ENCODE results near the gene DLGAP1.
A peak's percentile ranks its signal among the peaks of the same experiment; 100 is the strongest.

DLGAP1 gene

DNA sequence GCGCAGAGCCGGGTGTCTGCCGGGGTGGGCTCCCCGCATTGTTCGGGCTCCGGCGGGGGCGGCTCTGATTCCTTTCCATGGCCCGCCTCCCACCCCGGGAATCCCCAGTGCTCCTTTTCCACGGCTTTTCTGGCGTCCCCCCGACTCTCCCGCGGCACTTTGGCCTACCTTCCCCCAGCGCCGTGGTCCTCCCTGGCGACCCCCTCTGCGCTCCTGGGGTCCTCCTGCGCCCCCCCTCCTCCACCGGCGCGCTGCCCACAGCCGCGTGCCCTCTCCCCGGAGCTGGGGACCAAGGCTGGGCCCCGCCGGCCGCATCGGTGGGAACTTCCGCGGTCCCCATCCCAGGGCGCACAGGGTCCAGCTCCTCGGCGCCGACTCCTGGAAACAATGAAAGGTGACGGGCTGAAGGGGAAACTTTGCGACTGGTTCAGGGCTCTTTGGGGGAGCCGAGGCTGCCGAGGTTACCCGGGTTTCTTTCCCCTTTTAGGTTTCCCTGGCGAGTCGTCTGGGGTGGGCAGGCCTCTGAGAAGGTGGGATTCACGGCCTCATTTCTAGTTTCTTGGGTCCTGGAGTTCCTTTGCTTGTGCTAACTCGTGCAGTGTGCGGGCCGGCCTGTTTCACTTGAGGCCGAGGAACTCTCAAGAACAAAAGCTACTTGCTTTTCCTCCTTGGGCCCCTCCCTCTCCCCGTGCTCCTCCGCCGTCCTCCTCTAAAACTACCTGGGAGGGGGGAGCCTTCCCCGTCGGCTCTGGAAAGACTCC, 1002.9 kb downstream of the DLGAP1 start:
- no peak for DNase-seq (ENCODE audit: low read depth in 2 of 2)

DNA sequence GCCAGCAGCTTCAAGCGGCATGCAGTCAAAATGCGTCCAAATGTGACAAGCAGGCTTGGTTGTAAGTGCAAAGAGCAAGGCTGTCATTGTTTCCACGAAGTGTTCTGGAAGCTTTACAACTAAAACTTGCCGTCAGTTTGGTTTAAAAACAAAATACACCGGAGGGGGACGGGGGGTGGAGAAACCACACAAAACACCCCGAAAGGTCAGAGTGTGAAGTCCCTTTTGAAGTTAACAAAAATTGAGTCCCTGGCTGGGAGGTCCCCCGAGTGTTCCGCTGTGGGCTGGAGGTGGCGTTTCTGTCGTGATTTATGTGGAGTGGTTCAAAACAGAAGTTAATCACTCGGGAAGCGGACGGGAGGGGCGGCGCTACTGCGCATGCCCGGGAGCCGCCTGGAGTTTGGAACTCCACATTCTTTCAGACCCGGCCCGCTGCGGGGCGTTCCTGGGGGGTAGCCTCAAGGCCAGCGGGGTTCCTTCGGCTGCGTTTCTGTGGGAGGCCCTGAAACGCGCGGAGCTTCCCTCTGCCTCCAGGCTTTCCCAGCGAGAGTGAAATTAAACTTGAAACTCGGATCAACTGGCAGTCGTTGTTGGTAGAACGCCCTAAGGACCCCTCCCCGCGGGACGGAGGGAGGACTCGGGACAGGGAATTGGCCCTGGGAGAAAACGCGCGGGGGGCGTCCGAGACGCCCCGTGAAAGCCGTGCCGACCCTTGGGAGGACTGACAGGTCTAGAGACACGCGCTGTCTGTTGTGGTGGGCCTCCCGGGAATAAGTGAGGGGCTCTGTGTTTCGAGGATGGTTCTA, 1003.7 kb downstream of the DLGAP1 start:
- DNase-seq (ENCODE audit: low read depth in 2 of 2): peak; percentile 79 to 81

DNA sequence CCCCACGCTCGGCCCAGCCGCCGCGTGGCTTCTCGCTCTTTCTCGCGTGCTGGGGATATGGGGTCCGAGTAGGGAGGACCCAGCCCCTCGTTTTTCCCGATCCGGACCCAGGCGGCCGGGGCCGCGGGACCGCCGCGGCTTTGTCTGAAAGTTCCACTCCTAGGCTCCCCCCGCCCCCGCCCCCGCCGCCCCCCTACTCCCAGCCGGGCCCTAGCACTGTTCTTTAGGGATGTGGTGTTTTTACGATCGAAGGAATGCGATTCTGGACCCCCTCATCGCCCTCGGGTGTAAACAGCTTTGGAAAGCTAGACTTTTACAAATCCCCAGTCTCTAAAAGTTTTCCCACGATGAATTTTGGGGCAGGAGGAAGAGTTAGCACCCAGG, 1004.3 kb downstream of the DLGAP1 start:
- no peak for DNase-seq (ENCODE audit: low read depth in 2 of 2)

DNA sequence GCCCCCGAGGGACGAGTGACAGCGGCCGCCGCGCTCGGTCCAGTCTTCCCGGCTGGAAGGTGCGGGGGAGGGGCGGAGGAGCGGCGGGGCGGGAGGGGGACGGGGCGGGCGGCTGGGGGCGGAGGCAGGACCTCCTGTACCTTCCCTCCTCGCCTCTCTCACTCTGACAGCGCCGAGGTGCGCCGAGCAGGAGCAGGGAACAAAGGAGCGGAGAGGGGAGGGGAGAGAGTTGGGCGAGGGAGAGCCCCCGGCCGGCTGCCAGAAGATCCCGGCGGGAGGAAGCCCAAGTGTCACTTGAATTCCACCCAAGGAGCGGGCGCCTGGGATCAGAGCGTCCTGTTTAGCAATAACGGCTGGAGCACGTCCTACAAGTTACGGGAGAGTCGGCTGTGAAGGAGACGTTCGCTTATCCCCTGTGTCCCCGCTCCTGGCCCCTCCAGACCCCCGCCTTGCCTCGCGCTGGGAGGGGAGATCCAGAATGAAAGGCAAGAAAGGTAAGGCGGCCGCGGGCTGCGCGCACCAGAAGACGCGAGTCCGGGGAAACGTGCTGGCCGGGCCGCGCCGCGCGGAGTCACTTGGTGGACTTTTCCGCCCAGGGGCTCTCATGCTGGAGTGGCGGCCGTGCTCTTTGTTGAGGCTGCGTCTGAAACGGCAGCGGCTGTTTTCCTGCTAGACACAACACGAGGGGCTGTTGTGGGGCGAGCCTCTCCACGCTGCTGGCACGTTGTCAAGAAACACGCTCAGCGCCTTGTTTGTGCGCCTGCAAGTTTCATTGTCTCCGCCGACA, 1004.9 kb downstream of the DLGAP1 start, which contains the start of gene TGIF1:
TGIF1 (plus strand) TSS at position 161 of the 787 bp plus-strand sequence; CDS start at position 479, 318 bp downstream.
- DNase-seq (ENCODE audit: low read depth in 2 of 2): peak; percentile 38 to 42

DNA sequence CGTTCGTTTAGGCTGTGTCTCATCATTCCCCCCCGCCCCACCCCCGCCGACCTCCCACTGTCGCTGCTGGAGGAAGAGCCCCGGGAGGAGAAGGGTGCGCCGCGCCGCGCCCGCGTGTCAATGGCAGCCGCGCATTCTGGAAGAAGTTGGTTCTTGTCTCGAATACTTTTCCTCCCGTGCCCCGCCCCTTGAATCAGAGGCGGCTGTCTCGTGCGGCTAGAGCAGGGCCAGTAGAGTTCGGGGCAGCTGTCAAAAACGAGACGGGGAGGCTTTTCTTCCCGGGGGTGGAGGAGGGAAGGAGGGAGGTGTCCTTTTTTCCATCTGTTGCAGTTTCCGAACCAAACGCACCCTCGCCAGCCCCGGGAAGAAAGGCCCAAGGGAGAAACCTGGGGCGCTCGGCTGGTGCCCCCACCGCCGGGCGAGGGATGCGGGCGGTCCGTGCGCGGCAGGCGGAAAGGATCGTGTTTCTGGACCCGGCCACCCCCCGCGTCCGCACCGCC, 1005.5 kb downstream of the DLGAP1 start:
- DNase-seq (ENCODE audit: low read depth in 2 of 2): peak; percentile 51 to 61

GRCh38 chr18:3448838-3449511, 1006.1 kb downstream of the DLGAP1 start:
- DNase-seq (ENCODE audit: low read depth in 2 of 2): peak; percentile 62 to 73

- peak; percentile 83 to 85 for DNase-seq (ENCODE audit: low read depth in 2 of 2)
Observed at GRCh38 chr18:3447895-3448837, 1006.9 kb downstream of the DLGAP1 start.

DNA sequence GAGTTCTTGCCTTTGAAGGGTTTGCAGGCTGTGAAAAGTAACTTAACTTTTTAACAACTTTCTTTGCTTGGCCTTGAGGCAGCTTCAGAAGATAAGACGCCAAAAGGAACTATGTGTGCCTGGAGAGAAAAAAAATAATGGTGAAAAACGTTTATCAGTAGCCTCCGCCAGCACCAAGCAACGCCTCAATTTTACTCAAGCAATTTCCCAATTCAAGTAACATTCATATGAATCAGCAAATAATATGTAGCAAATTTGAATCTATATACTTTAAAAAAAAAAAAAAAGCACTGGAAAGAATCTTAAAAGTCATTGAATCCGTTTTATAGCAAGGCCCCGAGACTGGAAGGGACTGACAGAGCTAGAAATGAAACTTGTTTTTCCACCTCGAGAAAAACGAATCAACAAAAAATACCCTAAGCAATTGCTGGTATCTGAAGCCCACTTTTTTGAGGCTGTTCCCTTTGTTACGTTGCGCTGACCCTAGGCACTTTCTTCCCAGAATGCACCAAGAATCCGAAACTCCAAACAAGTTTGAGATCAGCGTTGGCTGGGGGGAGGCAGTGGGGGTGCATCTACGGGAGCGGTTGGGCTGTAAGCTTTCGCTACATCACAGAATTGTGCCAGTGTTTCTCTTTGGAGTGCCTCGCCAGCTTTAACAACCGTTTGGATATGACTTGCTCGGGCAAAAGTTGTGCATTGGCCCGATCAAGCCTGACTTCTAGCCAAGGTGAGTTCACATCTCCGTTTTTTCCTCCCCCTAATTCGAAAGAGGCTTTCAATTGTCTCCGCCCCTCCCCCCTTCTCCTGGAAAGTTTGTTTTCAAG, 1007.8 kb downstream of the DLGAP1 start:
- peak; percentile 21 to 23 for DNase-seq (ENCODE audit: low read depth in 2 of 2)

All from stimulated activated CD4-positive, alpha-beta T cell treated with anti-CD3 and anti-CD28 coated beads, Interleukin-15, amount 100 ng/mL, for 48 hours (primary cell).